Measurements from ENCODE around the gene LILRB2.
A peak's percentile ranks its signal among the peaks of the same experiment; 100 is the strongest.

Gene LILRB2

DNA sequence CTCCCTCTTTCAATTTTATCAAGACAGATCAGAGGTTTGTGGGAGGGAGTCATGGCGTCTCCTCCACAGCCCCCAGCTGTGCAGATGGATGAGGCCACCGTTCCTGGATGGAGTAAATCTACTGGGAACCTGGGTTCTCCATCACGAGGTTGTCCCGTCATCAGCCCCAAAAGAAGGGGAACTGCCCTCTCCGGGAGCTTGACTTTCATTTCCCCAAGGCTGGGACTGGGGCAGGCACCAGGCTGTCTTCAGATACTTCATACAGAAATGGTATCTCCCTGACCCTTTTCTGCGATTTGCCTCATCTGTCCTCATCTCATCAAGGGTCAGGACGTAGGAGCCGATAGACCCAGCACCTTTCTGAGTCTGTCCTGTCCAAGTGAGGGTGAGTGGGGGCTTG lies 9.8 kb downstream of the LILRB2 start (continued):
- TF ChIP-seq, protein P1, sequence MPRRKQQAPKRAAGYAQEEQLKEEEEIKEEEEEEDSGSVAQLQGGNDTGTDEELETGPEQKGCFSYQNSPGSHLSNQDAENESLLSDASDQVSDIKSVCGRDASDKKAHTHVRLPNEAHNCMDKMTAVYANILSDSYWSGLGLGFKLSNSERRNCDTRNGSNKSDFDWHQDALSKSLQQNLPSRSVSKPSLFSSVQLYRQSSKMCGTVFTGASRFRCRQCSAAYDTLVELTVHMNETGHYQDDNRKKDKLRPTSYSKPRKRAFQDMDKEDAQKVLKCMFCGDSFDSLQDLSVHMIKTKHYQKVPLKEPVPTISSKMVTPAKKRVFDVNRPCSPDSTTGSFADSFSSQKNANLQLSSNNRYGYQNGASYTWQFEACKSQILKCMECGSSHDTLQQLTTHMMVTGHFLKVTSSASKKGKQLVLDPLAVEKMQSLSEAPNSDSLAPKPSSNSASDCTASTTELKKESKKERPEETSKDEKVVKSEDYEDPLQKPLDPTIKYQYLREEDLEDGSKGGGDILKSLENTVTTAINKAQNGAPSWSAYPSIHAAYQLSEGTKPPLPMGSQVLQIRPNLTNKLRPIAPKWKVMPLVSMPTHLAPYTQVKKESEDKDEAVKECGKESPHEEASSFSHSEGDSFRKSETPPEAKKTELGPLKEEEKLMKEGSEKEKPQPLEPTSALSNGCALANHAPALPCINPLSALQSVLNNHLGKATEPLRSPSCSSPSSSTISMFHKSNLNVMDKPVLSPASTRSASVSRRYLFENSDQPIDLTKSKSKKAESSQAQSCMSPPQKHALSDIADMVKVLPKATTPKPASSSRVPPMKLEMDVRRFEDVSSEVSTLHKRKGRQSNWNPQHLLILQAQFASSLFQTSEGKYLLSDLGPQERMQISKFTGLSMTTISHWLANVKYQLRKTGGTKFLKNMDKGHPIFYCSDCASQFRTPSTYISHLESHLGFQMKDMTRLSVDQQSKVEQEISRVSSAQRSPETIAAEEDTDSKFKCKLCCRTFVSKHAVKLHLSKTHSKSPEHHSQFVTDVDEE (CRISPR knock-in tag; IDR thresholded peaks at IDR 0.05), result no peak
- TF ChIP-seq OSR1 (CRISPR knock-in tag; IDR thresholded peaks at IDR 0.05) (no peak), RARB (CRISPR knock-in tag; IDR thresholded peaks at IDR 0.05) (no peak), ZFP30 (CRISPR knock-in tag; IDR thresholded peaks at IDR 0.05) (no peak), ESRRG (CRISPR knock-in tag; IDR thresholded peaks at IDR 0.05) (no peak), SNAI2 (CRISPR knock-in tag; IDR thresholded peaks at IDR 0.05) (no peak), TCF4 (CRISPR knock-in tag; IDR thresholded peaks at IDR 0.05; ENCODE audit: borderline replicate concordance) (no peak)

DNA sequence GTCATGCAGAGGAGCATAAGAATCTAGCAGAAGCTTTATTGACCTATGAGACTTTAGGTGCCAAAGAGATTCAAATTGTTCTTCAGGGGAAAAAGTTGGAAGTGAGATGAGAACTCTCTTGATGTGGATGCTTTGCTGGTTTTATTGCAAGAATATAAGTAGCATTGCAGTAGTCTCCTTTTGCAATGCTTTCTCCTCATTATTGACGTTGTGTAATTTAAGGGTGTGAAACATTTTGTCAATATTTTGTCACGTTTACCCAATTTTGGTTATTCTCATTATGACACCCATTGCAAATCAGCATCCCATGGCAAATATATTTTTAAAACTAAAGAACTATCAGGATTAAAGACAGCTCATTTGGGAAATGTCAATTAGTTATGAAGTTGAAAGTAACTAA lies 12.0 kb downstream of the LILRB2 start:
- no peak for ATAC-seq
- no peak for TF ChIP-seq ZFP3 (CRISPR knock-in tag; IDR thresholded peaks at IDR 0.05)
- TF ChIP-seq ESRRG (CRISPR knock-in tag; IDR thresholded peaks at IDR 0.05), result no peak

DNA sequence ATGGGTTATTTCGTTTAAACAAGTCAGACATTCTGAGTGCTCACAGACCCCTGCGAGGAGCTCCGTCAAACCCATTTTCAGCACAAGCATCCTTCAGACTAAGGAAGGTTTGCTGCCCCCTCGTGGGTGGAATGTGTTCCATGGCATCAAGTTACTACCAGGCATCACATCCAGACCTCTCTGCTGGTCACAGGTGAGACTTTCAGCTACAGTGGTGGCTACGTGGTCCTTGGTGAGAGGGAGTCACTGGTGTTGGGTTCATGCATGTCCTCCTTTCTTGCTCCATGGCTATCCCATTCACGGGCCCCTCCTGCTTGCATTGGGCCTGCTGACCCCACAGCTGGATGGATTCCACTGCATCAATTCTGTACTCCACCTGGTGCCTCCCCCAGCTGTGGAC lies 14.8 kb downstream of the LILRB2 start:
- TF ChIP-seq, protein P2, sequence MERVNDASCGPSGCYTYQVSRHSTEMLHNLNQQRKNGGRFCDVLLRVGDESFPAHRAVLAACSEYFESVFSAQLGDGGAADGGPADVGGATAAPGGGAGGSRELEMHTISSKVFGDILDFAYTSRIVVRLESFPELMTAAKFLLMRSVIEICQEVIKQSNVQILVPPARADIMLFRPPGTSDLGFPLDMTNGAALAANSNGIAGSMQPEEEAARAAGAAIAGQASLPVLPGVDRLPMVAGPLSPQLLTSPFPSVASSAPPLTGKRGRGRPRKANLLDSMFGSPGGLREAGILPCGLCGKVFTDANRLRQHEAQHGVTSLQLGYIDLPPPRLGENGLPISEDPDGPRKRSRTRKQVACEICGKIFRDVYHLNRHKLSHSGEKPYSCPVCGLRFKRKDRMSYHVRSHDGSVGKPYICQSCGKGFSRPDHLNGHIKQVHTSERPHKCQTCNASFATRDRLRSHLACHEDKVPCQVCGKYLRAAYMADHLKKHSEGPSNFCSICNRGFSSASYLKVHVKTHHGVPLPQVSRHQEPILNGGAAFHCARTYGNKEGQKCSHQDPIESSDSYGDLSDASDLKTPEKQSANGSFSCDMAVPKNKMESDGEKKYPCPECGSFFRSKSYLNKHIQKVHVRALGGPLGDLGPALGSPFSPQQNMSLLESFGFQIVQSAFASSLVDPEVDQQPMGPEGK (CRISPR knock-in tag; IDR thresholded peaks at IDR 0.05; ENCODE audit: borderline replicate concordance), result no peak
- no peak for TF ChIP-seq TCF4 (CRISPR knock-in tag; IDR thresholded peaks at IDR 0.05; ENCODE audit: borderline replicate concordance)
- TF ChIP-seq, protein P3, sequence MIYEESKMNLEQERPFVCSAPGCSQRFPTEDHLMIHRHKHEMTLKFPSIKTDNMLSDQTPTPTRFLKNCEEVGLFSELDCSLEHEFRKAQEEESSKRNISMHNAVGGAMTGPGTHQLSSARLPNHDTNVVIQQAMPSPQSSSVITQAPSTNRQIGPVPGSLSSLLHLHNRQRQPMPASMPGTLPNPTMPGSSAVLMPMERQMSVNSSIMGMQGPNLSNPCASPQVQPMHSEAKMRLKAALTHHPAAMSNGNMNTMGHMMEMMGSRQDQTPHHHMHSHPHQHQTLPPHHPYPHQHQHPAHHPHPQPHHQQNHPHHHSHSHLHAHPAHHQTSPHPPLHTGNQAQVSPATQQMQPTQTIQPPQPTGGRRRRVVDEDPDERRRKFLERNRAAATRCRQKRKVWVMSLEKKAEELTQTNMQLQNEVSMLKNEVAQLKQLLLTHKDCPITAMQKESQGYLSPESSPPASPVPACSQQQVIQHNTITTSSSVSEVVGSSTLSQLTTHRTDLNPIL (CRISPR knock-in tag; IDR thresholded peaks at IDR 0.05; ENCODE audit: low read depth), result no peak
- TF ChIP-seq SNAI2 (CRISPR knock-in tag; IDR thresholded peaks at IDR 0.05), result no peak
- no peak for TF ChIP-seq ZFP3 (CRISPR knock-in tag; IDR thresholded peaks at IDR 0.05)
- TF ChIP-seq, protein P4, sequence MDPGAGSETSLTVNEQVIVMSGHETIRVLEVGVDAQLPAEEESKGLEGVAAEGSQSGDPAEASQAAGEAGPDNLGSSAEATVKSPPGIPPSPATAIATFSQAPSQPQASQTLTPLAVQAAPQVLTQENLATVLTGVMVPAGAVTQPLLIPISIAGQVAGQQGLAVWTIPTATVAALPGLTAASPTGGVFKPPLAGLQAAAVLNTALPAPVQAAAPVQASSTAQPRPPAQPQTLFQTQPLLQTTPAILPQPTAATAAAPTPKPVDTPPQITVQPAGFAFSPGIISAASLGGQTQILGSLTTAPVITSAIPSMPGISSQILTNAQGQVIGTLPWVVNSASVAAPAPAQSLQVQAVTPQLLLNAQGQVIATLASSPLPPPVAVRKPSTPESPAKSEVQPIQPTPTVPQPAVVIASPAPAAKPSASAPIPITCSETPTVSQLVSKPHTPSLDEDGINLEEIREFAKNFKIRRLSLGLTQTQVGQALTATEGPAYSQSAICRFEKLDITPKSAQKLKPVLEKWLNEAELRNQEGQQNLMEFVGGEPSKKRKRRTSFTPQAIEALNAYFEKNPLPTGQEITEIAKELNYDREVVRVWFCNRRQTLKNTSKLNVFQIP (CRISPR knock-in tag; IDR thresholded peaks at IDR 0.05; ENCODE audit: borderline replicate concordance, low read depth), result no peak
- TF ChIP-seq ISL1 (CRISPR knock-in tag; IDR thresholded peaks at IDR 0.05), result no peak
- TF ChIP-seq ZNF8 (CRISPR knock-in tag; IDR thresholded peaks at IDR 0.05), result no peak
- no peak for TF ChIP-seq ESRRG (CRISPR knock-in tag; IDR thresholded peaks at IDR 0.05)
- TF ChIP-seq, protein P1 (CRISPR knock-in tag; IDR thresholded peaks at IDR 0.05), result no peak
- TF ChIP-seq RARB (CRISPR knock-in tag; IDR thresholded peaks at IDR 0.05), result no peak
- ATAC-seq, result peak; percentile 81

DNA sequence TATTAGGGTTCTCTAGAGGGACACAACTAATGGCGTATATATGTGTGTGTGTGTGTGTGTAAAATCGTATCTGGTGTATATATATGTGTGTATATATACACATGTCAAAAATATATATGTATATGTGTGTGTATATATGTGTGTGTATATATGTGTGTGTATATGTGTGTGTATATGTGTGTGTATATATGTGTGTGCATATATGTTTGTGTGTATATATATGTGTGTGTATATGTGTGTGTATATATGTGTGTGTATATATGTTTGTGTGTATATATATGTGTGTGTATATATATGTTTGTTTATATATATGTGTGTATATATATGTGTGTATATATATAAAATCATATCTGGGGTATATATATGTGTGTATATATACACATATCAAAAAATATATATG lies 18.4 kb downstream of the LILRB2 start:
- TF ChIP-seq TCF4 (CRISPR knock-in tag; IDR thresholded peaks at IDR 0.05; ENCODE audit: borderline replicate concordance) (no peak), BACH2 (CRISPR knock-in tag; IDR thresholded peaks at IDR 0.05; ENCODE audit: borderline replicate concordance) (no peak), ZFP30 (CRISPR knock-in tag; IDR thresholded peaks at IDR 0.05) (no peak), ZNF70 (CRISPR knock-in tag; IDR thresholded peaks at IDR 0.05) (no peak), GLIS3 (CRISPR knock-in tag; IDR thresholded peaks at IDR 0.05) (no peak), ARNTL (CRISPR knock-in tag; IDR thresholded peaks at IDR 0.05; ENCODE audit: borderline replicate concordance, low read depth) (no peak)
- TF ChIP-seq, protein P1 (CRISPR knock-in tag; IDR thresholded peaks at IDR 0.05), result no peak
- TF ChIP-seq, protein P2 (CRISPR knock-in tag; IDR thresholded peaks at IDR 0.05; ENCODE audit: borderline replicate concordance), result no peak
- ATAC-seq, result no peak
